CD4-positive, alpha-beta T cell treated with Interleukin-4 for 1 hour (primary cell): ENCODE results near the gene LRIG2.
A peak's percentile ranks its signal among the peaks of the same experiment; 100 is the strongest.
"Not testable (repeated sequence)": the region's sequence is repeated elsewhere in the genome, so short reads cannot be mapped to it uniquely, and the experiment has no call there.

ENCODE experiments used
- DNase-seq, 2 donors: peaks; one replicate each; pipeline ENCODE4 v3.0.0-alpha.2; 2020 to 2022

LRIG2 gene

GRCh38 chr1:113072757-113073478, at the start of gene LRIG2:
Gene LRIG2, plus strand, starts transcription at chr1:113073198. Its CDS starts 209 bp downstream, at chr1:113073407.
- peak; percentile 96 to 97 for DNase-seq

- DNase-seq: not testable (repeated sequence)
These were observed 49.7 kb upstream of the LRIG2 start for GRCh38 chr1:113023316-113023715.

- no peak for DNase-seq
These were observed 46.0 kb upstream of the LRIG2 start for GRCh38 chr1:113027007-113027406.

GRCh38 chr1:113027449-113027848, 45.5 kb upstream of the LRIG2 start:
- no peak for DNase-seq

GRCh38 chr1:113029822-113030221, 43.2 kb upstream of the LRIG2 start:
- no peak for DNase-seq

- DNase-seq: no peak
These were observed 41.6 kb upstream of the LRIG2 start for GRCh38 chr1:113031171-113031933.

GRCh38 chr1:113035086-113035485, 37.9 kb upstream of the LRIG2 start:
- no peak for DNase-seq

GRCh38 chr1:113036639-113037321, 36.2 kb upstream of the LRIG2 start:
- no peak for DNase-seq

- DNase-seq: no peak
These were observed 33.0 kb upstream of the LRIG2 start for GRCh38 chr1:113040041-113040440.

- no peak for DNase-seq
These were observed 32.1 kb upstream of the LRIG2 start for GRCh38 chr1:113040718-113041412.

GRCh38 chr1:113041569-113042284, 31.3 kb upstream of the LRIG2 start:
- DNase-seq: no peak

GRCh38 chr1:113042285-113043143, 30.5 kb upstream of the LRIG2 start:
- DNase-seq: peak; percentile 36 to 70

- DNase-seq: not testable (repeated sequence)
These were observed 29.9 kb upstream of the LRIG2 start for GRCh38 chr1:113043144-113043488.

- peak; percentile 18 to 68 for DNase-seq
These were observed 26.4 kb upstream of the LRIG2 start for GRCh38 chr1:113046569-113046968.

GRCh38 chr1:113048064-113048463, 24.9 kb upstream of the LRIG2 start:
- DNase-seq: no peak

- no peak for DNase-seq
These were observed 19.5 kb upstream of the LRIG2 start for GRCh38 chr1:113053344-113054126.

- DNase-seq: no peak
These were observed 17.4 kb upstream of the LRIG2 start for GRCh38 chr1:113055570-113055969.

GRCh38 chr1:113057006-113057405, 16.0 kb upstream of the LRIG2 start:
- no peak for DNase-seq

- DNase-seq: no peak
These were observed 13.9 kb upstream of the LRIG2 start for GRCh38 chr1:113058941-113059706.

GRCh38 chr1:113063456-113063855, 9.5 kb upstream of the LRIG2 start:
- DNase-seq: not testable (repeated sequence)
